GM18517 (cell line): Measurements from ENCODE around the gene DAB1.

Experiments
- ATAC-seq: cut with Tn5 transposase; IDR thresholded peaks from one replicate; pipeline ENCODE4 v1.9.1; 2021; ENCODE audit warnings: mild to moderate bottlenecking, moderate library complexity; ENCODE audit not compliant: unreplicated experiment

Gene DAB1

DNA sequence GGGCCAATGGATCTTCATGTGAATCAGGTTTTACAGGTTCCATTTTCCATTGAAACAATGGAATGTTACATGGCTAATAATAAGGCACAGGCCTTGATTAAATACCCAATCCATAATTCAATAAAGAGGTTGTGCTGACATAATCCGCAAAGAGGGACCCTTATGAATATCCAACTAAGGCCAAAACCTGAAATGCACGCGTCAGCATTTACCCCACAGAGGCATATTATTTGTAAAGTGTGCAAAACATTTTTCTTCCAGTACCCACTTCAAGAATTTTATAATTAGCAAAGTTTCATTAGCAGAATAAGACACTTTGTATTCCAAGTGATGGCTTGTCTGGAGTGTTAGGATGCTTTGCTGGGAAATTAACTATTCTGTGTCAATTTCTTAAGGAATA lies 237.4 kb downstream of the DAB1 start:
- no peak for ATAC-seq

DNA sequence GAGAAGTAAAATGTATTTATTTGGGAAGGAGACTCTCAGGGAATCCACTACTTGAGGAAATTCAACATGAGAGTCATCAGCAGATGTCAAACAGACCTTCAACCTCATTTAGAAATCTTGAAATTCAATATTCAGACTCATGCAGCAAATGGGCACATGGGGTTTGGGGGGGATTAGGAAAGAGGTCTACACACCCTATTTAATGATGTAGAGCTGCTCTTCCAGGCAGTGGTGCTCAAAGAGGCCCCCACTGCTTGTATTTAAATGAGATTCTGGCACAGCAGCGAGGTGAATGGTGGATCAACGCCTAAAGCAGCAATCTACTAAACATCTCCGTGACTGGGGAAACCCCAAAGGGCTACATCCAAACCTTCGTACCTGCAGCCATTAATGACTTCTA lies 244.9 kb downstream of the DAB1 start:
- no peak for ATAC-seq

DNA sequence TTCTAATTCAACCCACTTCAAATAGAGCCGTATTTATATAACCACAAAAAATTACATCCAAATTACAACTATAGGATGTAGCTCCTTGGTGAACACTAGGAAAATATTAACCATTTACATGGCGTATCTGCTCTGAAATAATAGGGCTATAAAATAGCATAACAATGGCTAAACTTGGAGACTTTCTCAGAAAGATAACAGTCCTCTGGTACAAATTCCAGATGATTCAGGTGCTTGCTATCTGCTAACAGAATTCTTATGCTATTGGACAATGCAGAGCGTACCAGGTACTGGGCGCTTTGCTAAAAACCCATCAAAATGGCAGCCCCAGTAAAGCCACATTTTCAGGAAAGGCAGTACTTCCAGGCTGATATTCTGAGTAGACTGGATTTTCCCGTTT lies 248.4 kb downstream of the DAB1 start:
- ATAC-seq, result no peak

DNA sequence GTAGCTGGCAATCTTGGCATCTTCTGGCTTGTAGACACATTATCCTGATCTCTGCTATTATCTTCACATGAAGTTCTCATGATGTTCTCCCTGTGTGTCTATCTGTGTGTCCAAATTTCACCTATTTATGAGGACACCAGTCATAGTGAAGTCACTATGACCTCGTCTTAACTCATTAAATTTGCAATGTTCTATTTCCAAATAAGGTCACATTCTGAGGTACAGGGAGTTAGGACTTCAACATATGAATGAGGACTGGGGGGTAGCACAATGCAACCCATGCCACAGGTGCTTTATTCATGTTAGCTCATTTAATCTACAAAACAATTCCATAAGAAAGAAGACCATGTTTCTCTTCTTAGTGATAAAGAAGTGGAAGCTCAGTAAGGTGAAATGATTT lies 251.8 kb downstream of the DAB1 start:
- no peak for ATAC-seq

DNA sequence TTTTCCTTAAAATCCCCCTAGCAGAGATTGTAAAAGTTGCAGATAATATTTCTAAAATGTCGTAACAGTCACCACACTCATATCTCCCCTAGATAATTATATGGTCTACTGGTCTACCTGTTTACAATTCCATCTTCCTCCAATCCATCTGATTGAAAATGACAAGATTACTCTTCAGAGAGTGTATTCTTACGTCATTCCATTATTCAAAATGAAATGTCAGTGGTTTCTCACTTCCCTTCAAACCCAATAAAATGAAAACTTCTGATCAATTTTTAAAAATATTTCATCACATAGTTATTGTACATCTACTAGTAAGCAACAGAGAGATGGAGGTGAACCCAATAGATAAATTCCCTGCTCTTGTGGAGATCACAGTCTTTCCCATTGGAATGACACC lies 255.9 kb downstream of the DAB1 start:
- ATAC-seq, result no peak

DNA sequence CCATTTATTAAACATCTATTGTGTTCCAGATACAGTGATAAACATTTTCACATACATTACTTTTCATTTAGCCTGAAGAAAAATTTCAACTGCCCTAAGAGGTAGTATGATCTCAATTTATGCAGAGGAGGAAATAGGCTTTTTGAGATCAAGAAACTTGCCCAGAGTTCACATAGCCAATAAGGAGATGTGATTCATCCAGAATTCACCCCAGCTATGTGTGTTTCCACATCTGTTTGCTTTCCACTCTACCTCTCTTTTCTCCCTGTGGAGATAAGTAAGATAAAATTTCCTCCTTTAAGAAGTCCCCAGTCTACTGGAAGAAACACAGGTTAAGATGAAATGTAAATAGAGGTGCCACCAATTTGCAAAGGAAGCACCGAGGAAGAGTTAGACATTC lies 258.3 kb downstream of the DAB1 start:
- ATAC-seq, result no peak

DNA sequence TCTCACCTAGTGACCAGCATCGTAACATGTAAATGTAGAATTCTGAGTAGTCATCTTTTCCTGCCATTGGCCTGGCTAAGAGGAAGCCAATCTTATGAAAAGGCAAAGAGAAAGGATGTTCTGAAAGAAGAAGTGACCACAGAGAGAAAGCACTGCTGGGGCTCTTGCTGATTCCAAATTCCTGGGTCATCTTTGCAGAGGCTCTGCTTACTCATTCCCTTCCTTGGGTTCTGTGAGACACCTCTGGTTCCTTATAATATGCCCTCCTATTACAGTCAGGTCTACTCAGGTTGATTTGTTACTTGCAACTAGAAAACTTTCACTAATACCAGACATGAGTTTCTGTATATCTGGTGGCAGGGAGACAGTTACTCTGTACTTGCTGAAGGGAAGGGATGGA lies 259.3 kb downstream of the DAB1 start:
- no peak for ATAC-seq

DNA sequence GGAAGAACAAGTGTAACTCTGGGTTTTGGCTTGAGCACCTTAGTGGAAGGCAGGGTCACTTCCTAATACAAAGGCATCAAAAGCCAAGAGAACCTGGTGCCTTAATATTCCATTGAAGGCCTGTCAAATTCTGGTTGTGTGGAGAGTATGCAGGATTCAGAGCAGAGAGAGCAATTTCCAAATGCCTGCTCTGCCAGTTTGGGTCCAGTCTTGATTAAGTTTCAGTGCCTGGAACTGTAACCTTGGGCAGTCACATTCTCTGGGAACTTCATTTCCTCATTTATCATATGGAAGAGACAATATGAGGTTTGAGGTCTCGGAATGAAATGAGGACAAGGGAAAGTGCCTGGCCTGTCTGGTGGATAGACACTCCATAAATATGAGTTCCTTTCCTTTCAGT lies 260.1 kb downstream of the DAB1 start:
- no peak for ATAC-seq

DNA sequence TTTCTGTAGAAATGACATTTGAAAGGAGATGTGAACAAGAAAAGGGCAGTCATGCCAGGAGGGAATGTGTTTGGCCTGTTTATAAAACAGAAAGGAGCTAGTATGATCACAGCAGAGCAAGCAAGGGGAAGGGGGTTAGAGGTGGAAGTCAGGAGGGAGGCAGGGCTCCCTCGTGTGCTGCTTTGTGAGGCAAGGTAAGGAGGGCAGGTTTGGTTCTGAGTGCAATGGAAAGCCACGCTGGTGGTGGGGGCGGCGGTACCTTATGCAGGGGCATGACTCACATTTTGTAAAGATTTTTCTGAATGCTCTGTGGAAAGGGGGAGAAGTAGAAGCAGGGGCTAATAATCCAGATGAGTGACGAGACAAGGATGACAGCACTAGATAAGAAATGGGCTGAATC lies 260.5 kb downstream of the DAB1 start:
- ATAC-seq, result no peak

DNA sequence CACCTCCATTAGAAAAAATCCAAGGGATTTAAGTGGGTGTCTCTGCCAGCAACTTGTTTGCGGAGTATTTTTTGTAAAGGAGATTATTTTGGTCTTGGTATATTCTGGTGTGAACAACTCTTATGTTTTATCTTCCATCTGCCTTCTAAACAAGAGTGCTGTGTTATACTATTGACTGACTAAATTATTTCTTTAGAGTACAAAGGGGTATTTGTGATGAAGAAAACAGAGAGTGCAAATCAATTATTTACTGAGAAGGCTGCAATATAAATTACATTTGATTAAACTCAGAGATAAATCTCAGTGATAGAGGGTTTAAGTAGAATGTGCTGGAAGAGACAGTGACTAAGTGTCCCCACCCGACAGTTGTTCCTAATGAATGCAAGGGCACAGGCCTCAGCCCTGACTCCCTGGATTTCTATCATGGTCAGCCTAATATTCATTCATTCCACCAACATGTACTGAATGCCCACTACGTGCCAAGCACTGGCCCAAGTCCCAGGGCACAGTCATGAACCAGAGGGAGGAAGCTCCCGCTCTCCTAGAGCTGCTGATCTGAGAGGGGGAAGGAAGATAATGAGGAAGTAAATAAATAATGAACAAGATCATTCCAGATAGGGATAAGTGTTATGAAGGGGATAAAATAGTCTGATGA lies 261.1 kb downstream of the DAB1 start:
- ATAC-seq, result no peak

DNA sequence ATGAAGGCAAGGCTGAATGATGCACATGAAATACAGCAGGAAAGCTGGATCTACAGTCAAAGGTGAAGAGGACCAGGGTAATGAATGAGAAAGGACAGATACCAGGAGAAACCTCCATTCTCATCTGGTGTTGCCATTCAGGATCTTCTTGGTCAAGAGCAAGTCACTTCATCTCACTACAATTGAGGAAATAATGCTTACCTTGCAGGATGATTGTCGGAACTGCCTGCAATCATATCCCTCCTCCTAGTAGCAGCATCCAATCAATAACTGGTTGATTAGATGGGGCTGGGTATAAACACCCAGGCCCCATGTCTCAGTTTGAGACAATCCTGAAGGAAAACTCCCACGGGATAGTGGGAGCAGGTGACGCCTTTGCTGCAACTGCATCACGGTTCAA lies 263.3 kb downstream of the DAB1 start:
- ATAC-seq, result no peak

DNA sequence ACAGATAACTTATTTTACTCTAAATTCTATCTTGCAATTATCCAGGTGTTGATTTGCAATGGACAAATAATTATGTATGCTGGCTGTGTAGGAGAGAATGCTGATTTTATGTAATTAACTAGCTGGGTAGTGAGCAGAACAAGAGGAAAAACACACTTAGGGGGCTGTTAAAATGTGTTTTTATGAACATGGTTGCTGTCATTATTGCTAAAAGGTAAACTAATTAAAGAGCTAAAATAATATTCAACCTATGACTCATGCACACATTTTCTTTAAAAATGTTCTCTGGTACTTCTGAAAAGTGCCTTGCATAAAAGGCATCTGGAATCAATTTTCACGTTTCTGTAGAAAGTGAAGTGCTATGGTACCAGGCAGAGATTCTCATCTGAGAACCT lies 265.3 kb downstream of the DAB1 start:
- ATAC-seq, result no peak

DNA sequence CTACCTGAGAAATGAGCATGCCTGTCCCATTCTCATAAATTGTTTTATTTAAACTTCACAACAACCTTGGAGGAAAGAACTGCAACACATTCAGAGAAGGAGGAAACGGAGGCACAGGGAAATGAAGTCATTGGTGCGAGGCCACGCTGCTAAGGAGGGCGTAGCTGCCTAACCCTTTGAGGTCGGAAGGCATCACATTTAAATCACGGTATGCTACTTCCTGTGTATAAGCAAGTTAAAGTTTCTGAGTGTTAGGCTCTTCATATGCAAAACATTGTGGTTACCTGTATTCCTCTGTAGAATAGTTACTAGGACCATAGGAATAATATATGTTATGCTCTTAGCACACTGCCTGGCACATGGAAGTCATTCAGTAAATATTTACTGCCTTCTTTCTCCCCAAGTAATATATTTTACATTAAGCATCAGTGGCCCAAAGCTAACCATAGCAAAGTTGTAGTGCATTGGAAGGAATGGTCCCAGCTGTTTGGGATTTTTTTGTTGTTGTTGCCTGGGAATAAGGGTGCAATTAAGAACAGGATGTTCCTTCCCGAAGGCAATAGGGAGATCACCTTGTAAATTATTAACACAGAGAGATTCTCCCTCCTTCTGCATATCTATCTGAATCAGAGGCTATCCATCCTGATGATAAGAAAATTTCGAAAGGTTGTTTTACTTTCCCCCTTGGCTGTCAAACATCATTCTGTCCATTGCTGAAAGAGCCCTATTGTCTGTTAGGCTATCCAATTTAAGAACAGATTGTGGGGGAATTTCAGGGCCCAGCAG lies 265.8 kb downstream of the DAB1 start:
- ATAC-seq, result no peak

DNA sequence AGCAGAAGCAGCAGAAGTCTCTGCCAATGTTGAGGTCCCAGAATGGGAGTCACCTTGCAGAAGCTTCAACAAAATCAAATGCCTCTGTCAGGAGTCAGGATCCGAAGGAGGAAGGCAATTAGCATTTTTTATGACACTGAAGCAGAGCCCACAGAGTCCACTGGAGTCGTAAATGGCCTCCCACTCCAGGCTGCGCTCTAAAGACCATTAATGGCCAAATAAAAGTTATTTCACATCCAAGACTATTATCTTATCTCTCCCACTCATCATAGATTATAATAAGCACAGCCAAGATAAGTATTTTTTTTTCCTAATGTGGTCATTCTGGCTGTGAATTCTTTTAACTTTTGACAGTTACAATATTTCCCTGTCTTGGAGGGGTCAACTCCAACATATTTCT lies 267.0 kb downstream of the DAB1 start:
- no peak for ATAC-seq

DNA sequence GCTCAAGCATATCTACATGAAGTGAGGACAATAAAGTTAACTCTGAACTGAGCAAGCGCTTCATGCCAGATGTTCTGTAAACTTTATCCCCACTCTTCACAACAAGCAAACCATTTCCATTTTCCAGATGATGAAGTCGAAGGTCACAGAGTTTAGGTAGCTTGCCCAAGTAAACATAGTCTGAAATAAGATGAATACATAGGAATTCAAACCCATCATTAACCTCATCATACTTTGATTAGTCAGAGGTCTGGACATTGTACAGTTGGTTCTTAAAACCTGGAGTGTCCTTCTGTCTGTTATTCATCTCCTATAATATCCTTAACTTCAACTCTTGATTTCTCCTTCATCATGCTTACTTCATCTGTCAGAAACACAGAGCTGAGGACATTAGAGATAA lies 277.8 kb downstream of the DAB1 start:
- ATAC-seq, result no peak

DNA sequence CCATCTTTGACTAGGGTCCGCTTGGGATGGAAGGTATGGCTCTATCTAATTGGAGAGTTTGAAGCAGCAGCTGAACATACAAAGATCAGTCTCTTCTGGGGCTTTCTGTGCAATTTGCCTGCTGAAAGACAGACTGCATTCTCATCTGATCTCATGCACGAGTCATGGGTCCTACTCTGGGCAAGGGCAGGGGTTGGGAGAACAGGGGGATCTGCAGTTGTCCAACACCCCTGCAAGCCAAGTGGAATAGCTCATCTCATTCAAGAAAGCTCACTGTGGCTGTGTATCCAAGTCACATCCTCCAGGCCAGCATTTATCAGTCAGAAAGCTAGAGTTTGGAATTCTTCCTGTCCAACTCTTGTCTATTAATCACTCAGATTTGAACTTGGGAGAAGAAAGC lies 280.9 kb downstream of the DAB1 start:
- ATAC-seq, result no peak

DNA sequence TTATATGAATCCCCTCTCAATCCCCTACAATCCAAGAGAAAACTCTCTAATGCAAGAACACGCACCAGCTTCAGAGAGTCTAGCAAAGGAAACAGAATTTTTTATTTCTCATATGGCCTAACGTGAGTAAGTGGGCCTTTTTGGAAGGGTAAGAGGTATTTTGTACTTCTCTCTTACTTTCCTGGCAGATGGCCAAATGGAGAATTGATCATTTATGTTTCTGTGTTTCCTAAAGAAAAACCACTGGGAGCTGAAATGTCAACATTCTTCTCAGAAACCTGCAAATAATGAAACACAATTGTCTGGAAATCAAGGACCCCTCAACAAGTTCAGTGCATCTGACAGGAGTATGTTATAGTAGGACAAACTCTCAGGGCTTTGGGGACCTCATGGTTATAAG lies 281.7 kb downstream of the DAB1 start:
- ATAC-seq, result no peak

DNA sequence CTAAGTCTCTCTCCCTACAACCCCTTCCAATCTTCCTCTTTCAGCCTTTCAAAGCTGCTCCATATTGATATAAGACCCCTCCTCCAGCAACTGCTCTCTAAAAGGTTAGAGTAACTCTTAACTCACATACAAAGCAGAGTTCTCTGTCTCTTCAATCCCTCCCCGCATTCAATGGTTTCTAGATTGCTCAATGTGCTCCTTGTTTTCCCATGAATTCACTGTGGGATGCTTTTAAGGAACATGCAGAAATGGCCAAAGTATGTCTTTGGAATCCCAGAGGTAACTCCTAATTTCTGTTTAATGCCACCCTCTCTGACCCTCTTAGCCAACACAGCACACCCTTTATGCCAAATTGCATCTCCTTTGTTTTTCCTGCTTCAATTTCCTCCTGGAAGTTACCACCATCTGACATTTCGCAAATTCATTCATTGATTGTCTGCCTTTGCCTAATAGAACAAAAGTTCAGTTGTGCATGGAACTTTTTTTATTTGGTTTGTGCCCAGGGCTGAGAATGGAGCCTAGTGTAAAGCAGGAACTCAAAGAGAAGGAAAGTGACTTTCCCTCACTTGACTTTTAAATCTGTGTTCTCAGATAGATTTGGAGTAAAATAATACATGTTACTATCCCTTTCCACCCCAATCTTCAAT lies 285.3 kb downstream of the DAB1 start:
- ATAC-seq, result no peak

DNA sequence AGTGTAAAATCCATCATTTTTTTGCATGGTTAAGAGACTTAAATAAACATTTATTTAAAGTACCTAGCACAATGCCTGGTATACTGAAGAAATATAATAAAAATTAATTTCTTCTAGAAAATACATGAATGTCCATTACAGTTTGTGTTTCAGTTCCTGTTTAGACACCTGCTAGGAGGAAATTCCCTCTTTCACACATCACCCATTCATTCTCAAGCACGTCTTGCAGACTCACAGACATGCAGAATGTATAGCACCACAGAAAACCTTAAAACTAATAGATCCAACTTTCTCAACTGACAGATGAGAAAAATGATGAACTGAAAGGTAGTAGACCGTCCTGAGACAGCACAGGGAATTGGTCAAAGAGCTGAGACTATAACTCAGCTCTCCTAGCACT lies 285.9 kb downstream of the DAB1 start:
- peak; percentile 89 for ATAC-seq

DNA sequence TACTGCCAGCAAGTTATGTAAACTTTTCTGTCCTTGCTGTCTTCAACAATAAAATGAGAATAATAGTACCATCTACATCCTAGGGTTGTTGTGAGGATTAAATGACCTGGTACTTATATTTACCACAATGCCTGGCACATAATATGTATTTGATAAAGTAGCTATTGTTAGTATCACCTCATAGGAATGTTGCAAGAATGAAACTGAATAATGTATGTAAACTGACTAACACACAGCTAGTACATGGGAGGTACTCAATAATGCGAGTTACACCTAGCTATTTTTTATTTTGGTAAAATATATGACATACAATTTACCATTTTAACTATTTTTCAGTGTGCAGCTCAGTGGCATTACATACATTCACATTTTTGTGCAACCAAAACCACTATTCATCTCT lies 289.1 kb downstream of the DAB1 start:
- no peak for ATAC-seq

DNA sequence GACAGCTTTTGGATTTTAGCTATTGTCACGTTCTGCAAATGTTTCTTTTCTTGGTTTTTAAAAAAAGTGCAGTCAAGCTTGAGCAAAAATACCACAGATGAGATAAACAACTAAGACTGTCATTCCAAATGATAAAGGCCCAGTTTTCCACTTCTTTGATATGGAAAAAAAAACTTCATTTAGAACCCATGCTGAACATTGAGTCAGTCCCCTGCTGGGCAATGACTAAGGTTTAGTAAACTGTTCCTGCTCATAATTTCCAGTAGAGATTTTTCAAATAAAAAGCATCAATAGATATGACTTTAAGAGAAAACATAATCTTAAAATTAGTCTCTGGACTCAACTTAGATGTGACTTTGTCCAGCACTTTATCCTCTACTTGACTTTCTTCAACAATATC lies 290.2 kb downstream of the DAB1 start:
- no peak for ATAC-seq

DNA sequence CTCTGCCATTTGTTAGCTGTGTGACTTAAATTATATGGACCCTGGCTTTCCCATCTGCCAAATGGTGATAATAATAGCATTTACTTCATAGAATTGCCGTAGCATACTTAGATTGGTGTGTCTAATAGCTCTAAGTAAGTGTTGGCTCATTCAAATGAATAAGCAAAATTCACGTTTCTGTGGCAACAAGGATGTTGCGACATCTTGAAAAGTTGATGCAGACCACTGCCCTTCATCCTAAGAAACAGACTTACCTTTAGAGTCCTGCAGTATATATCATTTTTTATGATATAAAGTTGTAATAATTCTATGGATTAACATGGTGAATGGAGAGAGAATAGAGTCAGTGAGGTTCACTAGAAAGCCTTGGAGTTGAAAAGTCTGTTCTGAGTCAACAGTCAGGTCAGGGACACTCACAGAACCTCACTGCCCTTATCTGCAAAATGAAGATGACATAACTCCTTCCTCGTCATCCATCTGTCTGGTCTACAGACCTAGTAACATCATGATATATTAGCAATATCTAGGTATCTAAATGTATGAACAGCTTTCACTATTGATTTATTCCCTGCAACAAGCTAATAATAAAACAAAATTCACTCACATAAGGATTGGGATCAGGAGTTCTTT lies 290.8 kb downstream of the DAB1 start:
- ATAC-seq, result no peak
